Measurements from ENCODE around the gene MYO5B.
A peak's percentile ranks its signal among the peaks of the same experiment; 100 is the strongest.

MYO5B gene

DNA sequence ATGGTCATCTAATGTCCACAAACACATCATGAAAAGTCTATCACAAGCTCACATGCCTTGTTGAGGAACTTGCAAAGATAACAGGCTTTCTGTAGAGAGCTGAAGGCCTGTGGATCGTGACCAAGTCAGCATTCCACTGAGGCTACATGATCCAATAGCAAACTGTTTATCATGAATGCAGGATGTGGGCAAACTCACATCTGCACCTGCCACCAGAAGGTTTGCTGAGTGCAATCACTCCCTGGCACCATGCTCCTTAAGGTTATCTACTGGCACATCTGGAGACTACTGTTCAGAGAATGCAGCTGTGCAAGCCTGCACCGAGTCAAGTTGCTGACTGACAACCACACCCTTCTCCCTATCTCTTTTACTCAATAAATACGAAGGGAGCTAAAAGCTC lies 314.3 kb downstream of the MYO5B start:
- peak in 1 of 42 donors; percentile 19 for DNase-seq
- intact Hi-C loops (cut with DNase I): no loop called here

DNA sequence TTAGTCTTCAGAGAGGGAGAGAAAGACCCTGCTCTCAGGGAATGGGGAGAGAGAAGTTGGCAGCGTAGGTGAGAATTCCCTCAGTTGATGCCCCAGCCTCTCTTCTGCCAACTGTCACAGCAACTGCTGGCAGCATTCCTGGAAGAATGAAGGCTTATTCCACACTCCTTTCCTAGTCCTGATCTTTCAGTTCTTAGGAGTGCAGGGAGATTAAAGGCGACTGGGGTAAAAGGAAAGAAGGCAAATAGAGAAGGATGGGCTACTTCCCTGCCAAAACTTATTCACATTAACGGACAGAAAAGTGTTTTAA lies 315.7 kb downstream of the MYO5B start:
- intact Hi-C loops (cut with DNase I): no loop called here
- peak in 1 of 42 donors; percentile 23 for DNase-seq

- peak in 1 of 42 donors; percentile 40 for DNase-seq
Measured at GRCh38 chr18:49878567-49879270, 316.2 kb downstream of the MYO5B start.

GRCh38 chr18:49878015-49878414 lies 316.9 kb downstream of the MYO5B start:
- peak in 1 of 42 donors; percentile 34 for DNase-seq
- intact Hi-C loops (cut with DNase I): no loop called here

More at GRCh38 chr18:49878567-49879270, 316.2 kb downstream of the MYO5B start:
- intact Hi-C loops (cut with DNase I): no loop called here

DNA sequence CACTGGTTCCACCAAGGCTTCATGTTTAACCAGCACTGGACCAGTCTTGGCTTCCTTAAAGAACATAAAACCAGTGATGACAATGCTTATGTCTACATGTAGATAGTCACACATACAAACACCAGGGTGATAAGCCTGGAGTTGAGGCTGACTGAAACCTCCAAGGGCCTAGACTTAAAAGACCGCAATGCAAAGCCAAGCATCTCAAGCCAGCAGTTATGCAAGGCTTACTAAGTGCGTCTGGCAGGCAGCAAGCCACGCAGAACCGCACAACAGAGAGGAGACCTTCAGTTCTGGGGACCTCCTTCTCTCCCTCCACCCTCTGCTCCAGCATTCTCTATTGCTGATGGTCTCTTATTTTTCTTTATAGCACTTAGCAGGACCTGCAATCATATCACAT lies 318.4 kb downstream of the MYO5B start:
- intact Hi-C loops (cut with DNase I): no loop called here
- DNase-seq: peak in 1 of 42 donors; percentile 21

GRCh38 chr18:49875783-49876182 lies 319.2 kb downstream of the MYO5B start:
- intact Hi-C loops (cut with DNase I): no loop called here
- DNase-seq: no peak

GRCh38 chr18:49875155-49875554 lies 319.8 kb downstream of the MYO5B start:
- intact Hi-C loops (cut with DNase I): no loop called here
- DNase-seq: peak in 1 of 42 donors; percentile 6

GRCh38 chr18:49874238-49874637 lies 320.7 kb downstream of the MYO5B start:
- intact Hi-C loops (cut with DNase I): no loop called here

GRCh38 chr18:49869354-49869753 lies 325.6 kb downstream of the MYO5B start:
- intact Hi-C loops (cut with DNase I): no loop called here
- DNase-seq: no peak

More at GRCh38 chr18:49874238-49874637, 320.7 kb downstream of the MYO5B start:
- DNase-seq: no peak

GRCh38 chr18:49866680-49867079 lies 328.3 kb downstream of the MYO5B start:
- intact Hi-C loops (cut with DNase I): no loop called here
- peak in 2 of 42 donors; percentile 10 to 13 for DNase-seq

DNA sequence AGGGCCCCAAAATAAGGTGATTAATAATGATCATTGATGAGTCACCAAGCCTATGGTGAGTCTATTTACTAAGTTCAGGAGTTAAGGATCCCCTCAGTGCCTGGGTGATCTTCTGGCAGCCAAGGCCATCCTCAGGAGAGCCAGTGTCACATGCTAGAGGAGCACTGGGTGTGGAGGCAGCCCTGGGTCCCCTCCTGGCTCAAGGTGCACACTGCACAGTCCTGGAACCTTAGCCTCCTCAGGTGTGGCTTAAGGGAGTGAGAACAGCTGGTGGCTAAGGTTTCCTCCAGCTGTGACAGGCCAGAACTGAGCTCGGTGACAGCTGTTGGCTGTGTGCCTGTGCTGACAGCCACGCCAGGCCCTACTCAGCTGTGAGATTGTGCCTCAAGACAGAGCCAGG lies 329.5 kb downstream of the MYO5B start:
- peak in 3 of 42 donors; percentile 10 to 28 (median 26) for DNase-seq
- intact Hi-C loops (cut with DNase I): no loop called here

DNA sequence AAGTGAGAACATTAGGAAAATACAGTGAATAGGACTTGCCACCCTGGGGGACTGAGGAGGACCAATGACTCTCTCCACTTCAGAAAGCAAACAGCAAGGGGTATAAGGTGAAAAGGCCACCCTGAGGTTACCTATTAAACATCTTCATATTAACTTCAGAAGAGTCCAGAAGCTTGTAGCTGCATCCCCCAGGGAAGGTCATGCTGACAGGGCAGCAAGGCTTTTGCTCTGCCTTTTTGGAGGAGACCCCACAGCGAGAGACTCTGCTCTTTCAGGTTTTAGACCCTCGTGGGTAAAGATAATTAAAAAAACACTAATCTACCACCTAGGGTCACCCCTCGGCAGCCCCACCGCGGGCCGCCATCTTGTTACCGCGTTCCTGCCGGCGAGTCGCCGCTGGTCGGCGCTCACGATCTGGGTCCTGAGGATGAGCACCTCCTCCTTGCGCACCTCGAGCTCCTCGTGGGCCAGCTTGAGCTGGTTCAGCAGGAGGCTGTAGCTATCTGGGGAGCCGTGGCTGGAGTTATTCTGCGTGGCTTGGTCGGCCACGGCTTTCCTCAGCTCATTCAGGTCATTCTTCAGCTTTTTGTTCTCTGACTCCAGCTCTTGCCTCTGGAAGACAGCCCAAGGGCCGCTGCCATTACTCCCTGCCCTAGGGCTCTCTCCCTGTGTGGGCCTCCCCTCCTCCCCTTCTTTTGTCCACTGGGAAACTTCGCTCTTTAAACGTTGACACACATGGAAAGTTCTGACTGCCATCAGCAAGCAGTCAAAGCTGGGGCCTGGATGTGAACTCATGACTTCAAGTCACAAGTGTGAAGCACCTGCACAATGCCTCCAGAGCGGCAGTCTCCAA lies 331.0 kb downstream of the MYO5B start:
- peak in 4 of 42 donors; percentile 10 to 37 (median 21) for DNase-seq
- intact Hi-C loops (cut with DNase I): no loop called here

DNA sequence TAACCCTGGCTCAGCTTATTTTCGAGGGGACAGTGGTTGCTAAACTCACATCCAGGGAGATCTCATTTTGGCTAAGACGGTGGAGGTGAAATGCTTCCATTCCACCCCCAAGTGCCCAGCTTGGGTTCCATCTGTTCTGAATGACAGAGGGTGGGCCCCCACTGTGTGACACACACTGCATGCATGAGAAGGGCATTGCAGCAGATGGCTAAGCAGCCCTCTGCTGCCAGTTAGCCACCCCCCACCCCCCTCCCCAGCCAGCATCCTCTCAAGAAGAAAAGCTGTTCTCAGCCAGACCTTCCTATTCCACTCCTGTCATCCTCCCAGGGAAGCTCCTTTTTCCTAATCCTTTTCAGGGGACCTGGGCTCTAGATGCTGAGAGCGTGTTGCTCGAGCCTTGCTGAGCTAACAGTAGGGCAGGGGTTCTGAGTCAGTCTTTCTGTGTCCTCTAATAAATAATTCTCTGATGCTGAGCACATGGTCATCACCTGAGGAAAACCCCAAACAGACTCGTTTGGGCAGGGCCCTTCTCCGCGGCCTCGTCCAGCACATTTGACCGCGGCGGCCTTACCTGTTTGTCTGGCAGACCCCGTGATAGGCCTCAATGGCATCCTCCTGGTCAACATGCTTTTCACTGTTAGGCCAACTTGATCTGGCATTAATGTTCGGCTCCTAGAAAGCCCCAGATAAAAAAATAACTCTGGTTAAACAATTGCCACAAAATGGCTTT lies 332.1 kb downstream of the MYO5B start:
- DNase-seq: peak in 1 of 42 donors; percentile 16
- intact Hi-C loops (cut with DNase I): no loop called here

- DNase-seq: peak in 1 of 42 donors; percentile 24
- intact Hi-C loops (cut with DNase I): no loop called here
Measured at GRCh38 chr18:49861659-49862058, 333.3 kb downstream of the MYO5B start.

DNA sequence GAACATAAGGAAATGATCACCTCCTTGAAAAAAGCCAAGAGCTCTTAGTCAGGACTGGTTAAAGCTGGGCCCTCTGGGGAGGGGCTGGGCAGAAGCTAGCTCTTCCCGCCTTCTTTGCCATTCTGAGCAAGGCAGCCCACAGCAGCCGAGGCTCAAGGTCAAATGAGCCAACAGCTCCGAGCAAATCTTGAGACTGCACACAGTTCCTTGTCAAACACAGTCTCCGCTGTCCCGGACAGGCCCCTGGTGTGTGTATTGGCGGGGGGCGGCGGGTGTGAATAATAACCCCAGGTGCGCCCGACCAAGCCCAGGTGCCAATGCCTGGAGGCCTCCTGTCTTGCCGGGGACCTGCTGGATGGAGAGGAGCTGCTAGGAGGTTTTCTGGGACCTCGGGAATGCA lies 335.2 kb downstream of the MYO5B start:
- DNase-seq: no peak
- intact Hi-C loops (cut with DNase I): loop anchor here (5.0 kb wide), 2 partner anchors 302 to 347 kb away; no protein-coding TSS in a partner anchor

DNA sequence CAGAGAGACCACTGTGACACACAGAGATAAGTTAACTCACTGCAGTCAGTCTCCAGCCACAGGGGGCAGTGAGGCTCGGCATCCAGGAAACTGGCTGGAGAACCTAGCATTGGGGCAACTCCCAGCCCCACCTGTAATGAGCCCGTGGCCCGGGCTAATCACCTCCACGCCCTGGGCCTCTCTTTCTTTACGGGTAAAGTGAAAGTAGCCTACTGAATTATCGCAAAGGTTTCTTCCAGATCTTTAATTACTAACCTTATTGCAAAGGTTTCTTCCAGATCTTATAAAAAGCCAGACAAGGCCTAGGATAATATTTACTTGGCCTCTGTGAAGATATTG lies 336.0 kb downstream of the MYO5B start:
- intact Hi-C loops (cut with DNase I): loop anchor here (5.0 kb wide), 2 partner anchors 302 to 347 kb away; no protein-coding TSS in a partner anchor
- DNase-seq: no peak

GRCh38 chr18:49858309-49859020 lies 336.5 kb downstream of the MYO5B start:
- intact Hi-C loops (cut with DNase I): loop anchor here (5.0 kb wide), 2 partner anchors 301 to 346 kb away; no protein-coding TSS in a partner anchor
- peak in 41 of 42 donors; percentile 36 to 89 (median 73) for DNase-seq

DNA sequence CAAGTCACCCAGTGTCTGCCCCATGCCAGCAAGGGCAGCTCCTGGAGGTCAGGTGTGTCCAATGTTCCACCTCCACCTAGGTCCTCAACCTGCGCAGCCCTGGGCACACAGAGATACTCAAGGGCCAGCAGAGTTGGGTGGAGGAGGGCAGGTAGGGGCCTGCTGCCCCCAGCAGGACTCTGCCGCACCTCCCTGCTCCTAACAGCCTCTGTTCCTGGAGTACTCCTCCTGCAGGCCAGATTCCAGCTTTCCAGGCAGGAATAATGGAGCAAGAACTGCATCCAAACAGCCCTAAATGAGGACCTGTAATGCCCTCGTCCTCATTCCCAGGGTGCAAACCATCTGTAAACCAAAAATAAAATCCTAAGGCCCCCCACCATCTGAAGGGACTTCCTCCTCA lies 337.2 kb downstream of the MYO5B start:
- no peak for DNase-seq
- intact Hi-C loops (cut with DNase I): loop anchor here (5.0 kb wide), 2 partner anchors 300 to 345 kb away; no protein-coding TSS in a partner anchor

GRCh38 chr18:49856496-49856895 lies 338.5 kb downstream of the MYO5B start:
- intact Hi-C loops (cut with DNase I): loop anchor here (5.0 kb wide), 2 partner anchors 299 to 344 kb away; no protein-coding TSS in a partner anchor
- DNase-seq: no peak

Measured in head of caudate nucleus (tissue), 42 donors.